SK-MEL-5 (cell line): Measurements from ENCODE around the gene BABAM1. TPM values are rescaled to one million over a fixed set of nuclear protein-coding genes. Genes with fewer than 3 reads are reported as not detected.

Source experiments
- DNase-seq: peaks from one replicate; pipeline ENCODE4 v3.0.0-alpha.2; 2016; ENCODE audit warnings: low read depth, low spot score
- in situ Hi-C: cut with HindIII; loops from 2 replicates; pipeline ENCODE4 v1.10.0; 2016; ENCODE audit warnings: low sequenced_read_pairs, high pct_unique_total_duplicates, low pct_unique_long_range_greater_than_20kb
- total RNA-seq: library from RNA; depleted of rRNA; stranded (reverse); fragments of >200 nt; shearing (Covaris generic); gene quantifications from 2 replicates; pipeline ENCODE4 v1.2.3, GENCODE V29; 2014; rRNA removed

Gene BABAM1
- total RNA-seq, 1 experiment from 2014 or later, result 61.0 TPM

DNA sequence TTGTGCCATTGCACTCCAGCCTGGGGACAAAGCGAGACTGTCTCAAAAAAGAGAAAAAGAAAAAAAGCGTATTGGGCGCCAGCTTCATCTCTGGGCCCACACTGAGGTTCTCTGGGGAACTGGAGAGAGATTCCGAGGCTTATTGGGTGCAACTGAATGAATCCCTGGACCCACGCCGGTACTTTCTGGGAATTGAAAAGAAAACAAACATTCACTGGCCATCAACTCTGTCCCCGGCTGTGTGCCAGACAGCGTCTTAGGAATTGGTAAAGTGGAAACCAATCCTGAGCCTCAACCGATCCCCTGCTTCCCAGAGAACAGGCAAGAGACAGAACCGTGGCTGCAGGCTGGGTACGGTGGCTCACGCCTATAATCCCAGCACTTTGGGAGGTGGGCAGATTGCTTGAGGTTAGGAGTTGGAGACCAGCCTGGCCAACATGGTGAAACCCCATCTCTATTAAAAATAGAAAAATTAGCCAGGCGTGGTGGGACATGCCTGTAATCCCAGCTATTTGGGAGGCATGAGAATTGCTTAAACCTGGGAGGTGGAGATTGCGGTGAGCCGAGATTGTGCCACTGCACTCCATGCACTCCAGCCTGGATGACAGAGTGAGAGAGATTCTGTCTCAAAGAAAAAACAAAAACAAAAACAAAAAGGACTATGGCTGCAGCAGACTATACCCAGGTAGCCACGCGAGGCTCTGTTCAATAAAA is 58.8 kb downstream of the BABAM1 start:
- DNase-seq, result no peak
- in situ Hi-C loops, result no loop called here

DNA sequence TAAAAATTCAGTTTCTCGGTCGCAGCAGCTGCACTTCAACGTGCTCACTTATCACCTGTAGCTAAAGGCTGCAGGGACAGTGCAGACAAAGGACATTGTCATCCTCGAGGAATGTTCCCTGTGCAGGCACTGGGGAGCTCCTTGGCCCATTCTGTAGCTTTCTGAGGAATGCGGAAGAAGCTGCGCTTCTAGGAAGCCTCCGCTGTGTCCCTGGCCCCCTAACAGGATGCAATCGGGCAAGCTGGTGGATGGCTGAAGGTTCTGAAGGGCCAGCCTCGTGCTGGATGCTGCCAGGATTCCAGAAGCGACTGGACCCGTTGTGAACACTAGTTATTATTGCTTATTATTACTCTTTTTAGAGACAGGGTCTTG is 59.3 kb downstream of the BABAM1 start:
- no peak for DNase-seq
- in situ Hi-C loops, result no loop called here

DNA sequence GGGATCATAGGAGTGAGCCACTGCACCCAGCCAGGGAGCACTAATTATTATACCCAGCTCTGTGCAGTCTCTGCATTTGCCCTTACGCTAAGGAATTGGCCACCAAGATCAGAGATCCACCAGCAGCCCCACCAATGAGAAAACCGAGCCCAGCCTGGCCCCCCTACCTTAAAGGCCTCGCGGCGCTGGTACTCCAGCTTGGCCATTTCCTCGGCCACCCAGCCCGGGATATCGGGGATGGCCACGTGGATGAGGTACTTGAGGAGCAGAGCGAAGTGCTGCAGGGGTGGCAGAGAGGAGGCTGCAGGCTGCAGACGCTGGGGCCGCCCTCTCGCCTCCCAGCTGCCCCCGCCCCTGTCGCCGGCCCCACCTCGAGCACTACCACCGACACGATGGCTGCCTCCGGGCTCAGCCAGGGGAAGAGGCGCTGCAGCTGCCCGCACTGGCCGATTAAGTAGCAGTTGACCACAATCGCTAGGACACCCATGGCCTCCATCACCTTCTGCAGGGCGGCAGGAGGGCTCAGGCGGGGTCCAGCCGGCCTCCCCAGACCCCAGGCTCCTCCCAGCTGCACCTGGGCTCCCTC is 59.9 kb downstream of the BABAM1 start:
- in situ Hi-C loops, result no loop called here
- DNase-seq, result no peak

DNA sequence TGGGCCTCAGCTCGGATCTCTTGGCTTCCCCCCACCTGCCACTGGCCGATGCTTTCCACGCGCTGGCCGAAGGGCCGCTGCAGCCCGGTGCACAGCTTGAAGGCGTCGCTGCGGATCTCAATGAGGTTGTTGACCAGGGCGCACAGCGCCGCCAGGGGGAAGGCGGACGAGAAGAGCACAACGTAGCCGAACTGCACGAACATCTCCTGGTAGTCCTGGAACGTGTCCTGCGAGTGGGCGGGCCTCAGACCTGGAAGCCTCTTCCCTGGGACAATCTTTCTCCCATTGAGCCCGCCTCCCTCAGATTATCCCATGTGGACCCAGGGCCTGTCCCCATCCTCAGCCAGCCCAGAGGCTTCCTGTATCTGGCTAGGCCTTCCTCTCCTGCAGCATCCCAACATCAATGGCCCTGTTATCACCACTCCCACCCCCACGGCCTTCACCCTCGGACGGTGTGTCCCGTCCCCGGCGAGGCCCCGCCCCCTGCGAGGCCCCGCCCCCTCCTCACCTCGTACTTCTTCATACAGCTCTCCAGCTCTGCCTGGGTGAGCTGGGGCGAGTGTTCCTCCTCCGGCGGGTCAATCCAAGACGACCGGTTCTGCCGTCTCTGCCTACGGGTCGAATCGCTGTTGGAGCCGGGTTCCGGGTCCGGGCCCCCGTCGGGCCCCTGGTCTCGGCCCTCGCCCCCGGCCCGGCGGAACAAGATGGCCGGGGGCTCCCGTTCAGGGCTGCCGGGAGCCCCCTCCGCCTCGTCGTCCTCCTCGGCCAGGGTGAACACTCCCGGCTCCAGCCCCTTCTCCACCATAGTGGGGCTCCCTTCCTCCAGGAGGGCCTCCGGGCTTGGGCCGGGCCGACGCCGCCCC is 60.6 kb downstream of the BABAM1 start:
- peak; percentile 84 for DNase-seq
- in situ Hi-C loops, result no loop called here

Other genes with a start within 250 kb of the BABAM1 start
- 0.11 TPM in 1 of 2 replicates, not detected in the other for gene CPAMD8, start 240.6 kb upstream of the BABAM1 start, total RNA-seq
- gene HAUS8, start 192.0 kb upstream of the BABAM1 start, total RNA-seq, result 4.1 and 6.7 TPM in 2 replicates
- 62.6 and 79.9 TPM in 2 replicates for gene MYO9B, start 191.7 kb upstream of the BABAM1 start, total RNA-seq
- gene USE1, start 52.1 kb upstream of the BABAM1 start, total RNA-seq, result 6.8 and 8.5 TPM in 2 replicates
- 3.3 and 4.6 TPM in 2 replicates for gene OCEL1, start 41.2 kb upstream of the BABAM1 start, total RNA-seq
- 30.3 and 35.2 TPM in 2 replicates for gene NR2F6, start 21.5 kb upstream of the BABAM1 start, total RNA-seq
- gene USHBP1, start 2.7 kb upstream of the BABAM1 start, total RNA-seq, result not detected in 2 replicates
- gene ANKLE1, start 14.5 kb downstream of the BABAM1 start, total RNA-seq, result 1.3 TPM in 2 replicates
- 2.5 and 3.4 TPM in 2 replicates for gene ABHD8, start 36.0 kb downstream of the BABAM1 start, total RNA-seq
- 48.4 and 77.4 TPM in 2 replicates for gene MRPL34, start 38.4 kb downstream of the BABAM1 start, total RNA-seq
- gene DDA1, start 42.1 kb downstream of the BABAM1 start, total RNA-seq, result 14.0 and 14.1 TPM in 2 replicates
- gene ANO8, start 67.4 kb downstream of the BABAM1 start, total RNA-seq, result 0.98 and 1.3 TPM in 2 replicates
- 13.3 and 16.3 TPM in 2 replicates for gene GTPBP3, start 70.1 kb downstream of the BABAM1 start, total RNA-seq
- not detected in 2 replicates for gene PLVAP, start 109.9 kb downstream of the BABAM1 start, total RNA-seq
- gene CCDC194, start 126.8 kb downstream of the BABAM1 start, total RNA-seq, result not detected in 2 replicates
- 0.21 and 1.9 TPM in 2 replicates for gene BST2, start 138.2 kb downstream of the BABAM1 start, total RNA-seq
- gene MVB12A, start 152.6 kb downstream of the BABAM1 start, total RNA-seq, result 53.4 and 59.8 TPM in 2 replicates
- 0.08 TPM in 1 of 2 replicates, not detected in the other for gene TMEM221, start 181.2 kb downstream of the BABAM1 start, total RNA-seq
- not detected in 2 replicates for gene NXNL1, start 193.5 kb downstream of the BABAM1 start, total RNA-seq
- gene SLC27A1, start 203.1 kb downstream of the BABAM1 start, total RNA-seq, result 12.2 and 16.6 TPM in 2 replicates
- 58.6 and 59.2 TPM in 2 replicates for gene PGLS, start 244.2 kb downstream of the BABAM1 start, total RNA-seq